Thyroid gland (tissue), 4 donors: ENCODE measurements around the gene RNF220. TPM values are rescaled to one million over a fixed set of nuclear protein-coding genes. Genes with fewer than 3 reads are reported as not detected.

Experiments
- DNase-seq, 2 donors: peaks; one replicate each; pipeline ENCODE4 v3.0.0-alpha.2; 2019
- H3K27ac ChIP-seq, 3 donors: fragments of 200-600 bp; sonication (generic); 1 replicate in 2 of 3; 2 replicates in 1 of 3; pipeline ENCODE4 v1.5.1; 2016 to 2019; ENCODE audit warnings: mild to moderate bottlenecking in 1 of 3, moderate library complexity in 1 of 3
- H3K27me3 ChIP-seq: fragments of 200-600 bp; sonication (generic); one replicate; pipeline ENCODE4 v1.5.1; 2019
- H3K36me3 ChIP-seq, 2 donors: fragments of 200-600 bp; sonication (generic); one replicate each; pipeline ENCODE4 v1.5.1; 2016 to 2019
- H3K4me1 ChIP-seq, 2 donors: fragments of 200-600 bp; sonication (generic); one replicate each; pipeline ENCODE4 v1.5.1; 2017 to 2019
- H3K4me3 ChIP-seq, 3 donors: fragments of 200-600 bp; sonication (generic); replicated peaks in 1 of 3; 1 replicate in 2 of 3; 2 replicates in 1 of 3; pipeline ENCODE4 v1.5.1; 2016; ENCODE audit warnings: mild to moderate bottlenecking in 1 of 3
- H3K9me3 ChIP-seq: fragments of 200-600 bp; sonication (generic); one replicate; pipeline ENCODE4 v1.5.1; 2017
- POLR2A ChIP-seq, 2 donors: fragments of 450-650 bp; IDR thresholded peaks; one replicate each; pipeline ENCODE4 v1.6.1; 2017; ENCODE audit warnings: antibody characterized with exemption in 2 of 2, mild to moderate bottlenecking in 2 of 2, moderate library complexity in 1 of 2
- WGBS, 2 donors: methylation state at CpG; one replicate each; pipeline ENCODE4 v1.1.5; 2017; 5-methylcytosine and 5-hydroxymethylcytosine counted together
- intact Hi-C: fragments of 100-400 bp; cut with DNase I; formaldehyde crosslinking; loops from one replicate; pipeline ENCODE4 v1.15.1; 2023
- total RNA-seq, 4 donors: library from RNA; depleted of rRNA; stranded (reverse); fragments of >200 nt; gene quantifications; one replicate each; pipeline ENCODE4 v1.2.3, GENCODE V29; 2016
- TF ChIP-seq, protein P1 (sequence below), 6 experiments: fragments of 200-600 bp in 3 of 6; fragments of 450-650 bp in 3 of 6; sonication (generic) in 3 of 6; IDR thresholded peaks; one replicate each; pipeline ENCODE4 v1.5.1; 2016 to 2019; ENCODE audit warnings: antibody characterized with exemption in 6 of 6, mild to moderate bottlenecking in 2 of 6, inconsistent platforms in 1 of 6, moderate library complexity in 1 of 6

RNF220 gene
- total RNA-seq, 4 donors from 2014 or later = 88.7 to 117 (median 102) TPM

DNA sequence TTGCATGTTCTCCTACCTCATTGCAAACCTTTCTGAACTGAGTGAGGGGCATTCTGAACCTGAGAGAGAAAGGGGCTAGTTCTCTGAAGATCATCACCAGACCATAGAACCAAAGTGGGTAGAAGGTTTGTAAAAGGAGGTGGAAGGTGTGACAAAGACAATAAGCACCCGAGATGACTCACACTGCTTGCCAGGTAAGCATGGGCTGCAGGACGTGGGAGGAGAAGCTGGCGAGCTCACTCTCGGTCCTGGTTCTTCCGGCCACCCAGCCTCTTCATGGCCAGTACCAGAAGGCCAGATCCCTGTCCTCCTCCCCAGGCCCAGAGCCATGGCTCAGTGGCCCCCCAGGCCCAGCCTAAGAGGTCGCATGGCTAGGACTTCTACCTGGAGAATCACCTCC lies 140.9 kb downstream of the RNF220 start:
- DNase-seq = no peak
- Histone ChIP-seq H3K36me3 (no peaks in the 10 kb centered on the region), H3K4me3 (no peak overlapping the region), H3K27ac (no peak overlapping the region), H3K27me3 (no peaks in the 10 kb centered on the region), H3K9me3 (no peaks in the 10 kb centered on the region), H3K4me1 (no peaks in the 10 kb centered on the region)
- 73 to 89% methylated on average over 5 to 6 of the region's 6 CpGs for WGBS, 2 donors
- intact Hi-C loops = no loop called here
- no peak for TF ChIP-seq POLR2A (IDR thresholded peaks at IDR 0.05)
- TF ChIP-seq, protein P1, sequence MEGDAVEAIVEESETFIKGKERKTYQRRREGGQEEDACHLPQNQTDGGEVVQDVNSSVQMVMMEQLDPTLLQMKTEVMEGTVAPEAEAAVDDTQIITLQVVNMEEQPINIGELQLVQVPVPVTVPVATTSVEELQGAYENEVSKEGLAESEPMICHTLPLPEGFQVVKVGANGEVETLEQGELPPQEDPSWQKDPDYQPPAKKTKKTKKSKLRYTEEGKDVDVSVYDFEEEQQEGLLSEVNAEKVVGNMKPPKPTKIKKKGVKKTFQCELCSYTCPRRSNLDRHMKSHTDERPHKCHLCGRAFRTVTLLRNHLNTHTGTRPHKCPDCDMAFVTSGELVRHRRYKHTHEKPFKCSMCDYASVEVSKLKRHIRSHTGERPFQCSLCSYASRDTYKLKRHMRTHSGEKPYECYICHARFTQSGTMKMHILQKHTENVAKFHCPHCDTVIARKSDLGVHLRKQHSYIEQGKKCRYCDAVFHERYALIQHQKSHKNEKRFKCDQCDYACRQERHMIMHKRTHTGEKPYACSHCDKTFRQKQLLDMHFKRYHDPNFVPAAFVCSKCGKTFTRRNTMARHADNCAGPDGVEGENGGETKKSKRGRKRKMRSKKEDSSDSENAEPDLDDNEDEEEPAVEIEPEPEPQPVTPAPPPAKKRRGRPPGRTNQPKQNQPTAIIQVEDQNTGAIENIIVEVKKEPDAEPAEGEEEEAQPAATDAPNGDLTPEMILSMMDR (IDR thresholded peaks at IDR 0.05) = no peak

DNA sequence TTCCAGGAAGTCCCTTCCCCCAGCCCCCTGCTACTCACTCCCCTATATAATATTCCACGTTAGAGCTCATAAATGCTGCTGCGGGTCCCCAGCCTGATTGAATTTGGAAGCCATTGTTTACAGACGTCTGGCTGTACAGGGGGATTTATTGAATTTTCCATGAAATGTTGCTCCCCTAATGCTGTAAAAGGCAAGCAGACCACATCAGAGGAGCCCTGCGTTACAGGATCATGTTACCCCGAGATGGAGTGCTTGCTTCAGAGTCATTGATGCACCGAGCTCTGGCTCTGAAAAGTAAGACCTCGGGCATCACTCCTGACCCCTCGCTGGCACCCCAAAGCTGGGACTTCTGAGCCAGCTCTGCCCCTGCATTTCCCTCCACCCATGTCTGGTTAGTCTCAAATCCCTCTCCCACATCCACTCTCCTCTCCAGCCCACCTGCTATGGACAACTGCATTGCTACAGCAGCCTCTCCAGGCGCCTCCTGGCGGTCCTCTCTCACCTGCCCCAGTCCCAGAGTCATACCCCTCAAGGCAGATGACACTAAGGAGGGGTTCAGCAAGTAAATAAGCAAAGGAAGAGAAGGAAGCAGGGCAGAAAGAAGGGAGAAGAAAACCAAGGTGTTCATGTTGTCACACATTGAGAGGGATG lies 141.5 kb downstream of the RNF220 start:
- Histone ChIP-seq H3K4me1 (no peaks in the 10 kb centered on the region), H3K36me3 (no peaks in the 10 kb centered on the region), H3K27ac (no peak overlapping the region), H3K4me3 (no peak overlapping the region), H3K27me3 (no peaks in the 10 kb centered on the region), H3K9me3 (no peaks in the 10 kb centered on the region)
- WGBS, 2 donors = 71 to 86% methylated on average over 10 of the region's 10 CpGs
- no peak for TF ChIP-seq POLR2A (IDR thresholded peaks at IDR 0.05)
- TF ChIP-seq, protein P1 (IDR thresholded peaks at IDR 0.05) = no peak
- no peak for DNase-seq
- intact Hi-C loops = no loop called here

DNA sequence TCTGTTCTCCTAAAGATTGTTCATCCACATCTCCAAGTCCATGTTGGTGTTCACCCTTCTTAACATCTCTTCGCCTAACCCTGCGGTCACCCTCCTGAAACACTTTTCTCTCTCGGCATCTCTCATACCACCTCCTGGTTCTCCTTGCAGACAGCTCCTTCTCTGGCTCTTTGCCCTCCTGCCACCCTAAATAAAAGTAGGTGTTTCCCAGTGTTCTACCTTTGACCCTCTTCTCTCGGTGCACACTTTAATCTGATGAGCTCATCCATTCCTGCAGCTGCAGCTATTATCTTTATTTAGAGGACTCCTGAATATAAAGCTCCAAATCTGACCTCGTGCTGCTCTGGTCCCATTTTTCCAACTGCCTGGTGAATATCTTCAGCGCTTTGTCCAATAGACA lies 142.3 kb downstream of the RNF220 start:
- Histone ChIP-seq H3K27me3 (no peaks in the 10 kb centered on the region), H3K4me3 (no peak overlapping the region), H3K4me1 (no peaks in the 10 kb centered on the region), H3K9me3 (no peaks in the 10 kb centered on the region), H3K27ac (no peak overlapping the region), H3K36me3 (no peaks in the 10 kb centered on the region)
- no peak for TF ChIP-seq POLR2A (IDR thresholded peaks at IDR 0.05)
- TF ChIP-seq, protein P1 (IDR thresholded peaks at IDR 0.05) = no peak
- intact Hi-C loops = no loop called here
- no peak for DNase-seq
- 74 to 84% methylated on average over 6 of the region's 6 CpGs for WGBS, 2 donors

DNA sequence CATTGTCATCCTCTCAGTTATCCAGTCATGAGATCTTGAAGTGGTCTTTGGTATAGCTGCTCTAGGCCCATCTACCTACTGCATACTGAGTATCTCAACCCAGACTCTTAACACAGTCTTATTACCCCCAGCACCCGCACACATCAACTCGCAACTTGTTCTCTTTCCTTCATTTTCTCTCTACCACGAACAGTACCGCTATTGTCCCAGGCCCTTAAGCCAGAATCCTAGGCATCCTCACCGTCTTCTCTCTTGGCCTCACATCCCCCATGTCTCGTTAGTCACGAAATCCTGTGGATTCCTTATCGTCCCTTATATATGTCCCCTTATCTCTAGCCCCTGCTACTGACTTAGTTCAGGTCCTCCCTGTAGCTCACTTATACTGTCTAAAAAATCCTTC lies 142.8 kb downstream of the RNF220 start:
- no peak overlapping the region for H3K27ac ChIP-seq
- H3K4me3 ChIP-seq = no peak overlapping the region
- no peaks in the 10 kb centered on the region for H3K4me1 ChIP-seq
- TF ChIP-seq POLR2A (IDR thresholded peaks at IDR 0.05) = no peak
- TF ChIP-seq, protein P1 (IDR thresholded peaks at IDR 0.05) = no peak
- H3K9me3 ChIP-seq = no peaks in the 10 kb centered on the region
- 80 to 84% methylated on average over 8 of the region's 8 CpGs for WGBS, 2 donors
- intact Hi-C loops = no loop called here
- no peaks in the 10 kb centered on the region for H3K27me3 ChIP-seq
- H3K36me3 ChIP-seq = no peaks in the 10 kb centered on the region
- no peak for DNase-seq

DNA sequence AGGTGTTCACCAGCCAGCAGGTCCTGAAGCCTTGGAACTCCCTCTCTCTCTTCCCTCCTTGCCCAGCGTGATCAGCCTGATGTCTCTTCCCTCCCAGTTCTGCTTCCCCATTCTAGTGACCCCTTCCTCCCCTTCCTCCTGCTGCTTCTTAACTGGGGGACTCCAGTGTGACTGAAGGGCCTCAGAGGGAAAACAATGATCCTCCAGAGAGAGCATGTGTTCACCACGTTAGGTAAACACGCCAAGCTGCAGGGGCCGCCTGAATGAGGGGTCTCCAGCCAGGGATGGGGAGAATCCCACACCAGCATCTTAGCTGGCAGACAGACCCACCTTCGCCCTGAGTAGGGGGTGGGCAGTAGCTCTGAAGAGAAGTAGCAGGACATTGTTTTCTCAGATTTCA lies 144.5 kb downstream of the RNF220 start:
- Histone ChIP-seq H3K9me3 (no peaks in the 10 kb centered on the region), H3K4me1 (no peaks in the 10 kb centered on the region), H3K27ac (no peak overlapping the region), H3K36me3 (no peaks in the 10 kb centered on the region), H3K4me3 (no peak overlapping the region), H3K27me3 (no peaks in the 10 kb centered on the region)
- no peak for TF ChIP-seq POLR2A (IDR thresholded peaks at IDR 0.05)
- TF ChIP-seq, protein P1 (IDR thresholded peaks at IDR 0.05) = no peak
- no peak for DNase-seq
- intact Hi-C loops = no loop called here
- 35 to 57% methylated on average over 5 of the region's 5 CpGs for WGBS, 2 donors
